ENCODE results near the gene ATP6V0C. TPM values are rescaled to one million over a fixed set of nuclear protein-coding genes. Genes with fewer than 3 reads are reported as not detected.

ATP6V0C gene
- total and polyA plus RNA-seq, 2 of the 13 experiments (the other 11 are each of a cell fraction or from before 2014, with no cell fraction given), result 10.4 to 20.1 TPM

DNA sequence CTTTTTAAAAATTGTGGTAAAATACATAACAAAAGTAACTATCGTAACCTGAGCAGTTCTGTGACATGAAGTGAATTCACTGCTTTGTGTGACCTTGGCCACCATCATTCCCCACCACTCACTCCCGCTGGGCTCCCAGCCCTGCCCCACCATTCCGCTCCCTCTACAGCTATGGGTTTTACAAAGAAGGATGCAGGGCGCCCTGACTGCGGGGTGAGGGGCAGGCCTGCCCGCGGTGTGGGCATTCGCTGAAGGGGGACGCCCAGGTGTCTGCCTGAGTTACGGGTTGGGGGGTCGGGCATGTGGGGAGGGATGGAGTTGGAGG, 17.6 kb downstream of the ATP6V0C start, which contains the start of gene CEMP1:
Gene CEMP1, minus strand, starts transcription at position 38 of the 325 bp plus-strand sequence. CDS start 335 bp downstream, outside the sequence.
- peaks cover 11 to 32% of the 10 kb centered on the region in 2 experiments for H3K36me3 ChIP-seq (replicated peaks in 1 of 2; ENCODE audit: control insufficient read depth in 1 of 2, insufficient read depth in 2 of 2, low read length in 2 of 2)
- no peak for FAIRE-seq
- H4K20me1 ChIP-seq (ENCODE audit: insufficient read depth, low read length), result no peaks in the 10 kb centered on the region
- intact Hi-C loops (cut with micrococcal nuclease; ENCODE audit: unreplicated experiment) (no loop called here), in situ Hi-C loops (cut with HindIII; ENCODE audit: extremely low pct_ligation_motif_present, low pct_unique_long_range_greater_than_20kb) (no loop called here)
- H3K27ac ChIP-seq (ENCODE audit: extremely low read length, insufficient read depth, low read length), result peak within 1 kb of the TSS; percentile 75
- DNase-seq (ENCODE audit: low spot score), result no peak
- no peaks in the 10 kb centered on the region for H3K27me3 ChIP-seq (ENCODE audit: control insufficient read depth in 1 of 2, insufficient read depth in 2 of 2, low read length in 2 of 2)
- 86% methylated on average over 6 of the region's 11 CpGs for WGBS (ENCODE audit: low lambda C conversion rate)
- no peak within 1 kb of the TSS for H2AFZ ChIP-seq (ENCODE audit: low read length)
- peak within 1 kb of the TSS; percentile 47 to 77 (median 69); a peak in 4 of 6 replicates for H3K4me3 ChIP-seq (replicated peaks in 1 of 3; ENCODE audit: insufficient read depth in 1 of 3, low read depth in 2 of 3, low read length in 3 of 3)
- no TSS peak for BruUV-seq (replicated peaks)
- peaks cover 59% of the 10 kb centered on the region for H3K4me1 ChIP-seq (ENCODE audit: insufficient read depth, low read length)
- peaks cover 9% of the 10 kb centered on the region for H3K79me2 ChIP-seq (ENCODE audit: insufficient read depth, low read length)
- H3K4me2 ChIP-seq (ENCODE audit: low read depth, low read length), result peak within 1 kb of the TSS; percentile 92
- ChIA-PET CTCF (ENCODE audit: low intra/inter-chr PET ratio, low total read pairs) (no interaction called here), POLR2A (interaction anchor here (1.2 to 1.3 kb wide), 2 partner anchors 11 to 18 kb away, joined by 3 to 10 read pairs; partner anchors contain the start of gene AMDHD2)
- ATAC-seq, result no peak
- H3K9me3 ChIP-seq (ENCODE audit: low read length), result no peaks in the 10 kb centered on the region
- H3K9ac ChIP-seq (ENCODE audit: insufficient read depth, low read depth, low read length), result peak within 1 kb of the TSS; percentile 67
- 0 out of 2 replicates have a peak, but pooled peaks have one; percentile 6 for TF ChIP-seq ZNF780A (CRISPR knock-in tag; IDR thresholded peaks at IDR 0.05)
- TF ChIP-seq TBP (CRISPR knock-in tag; IDR thresholded peaks at IDR 0.05), result no peak
- TF ChIP-seq ADNP (CRISPR knock-in tag; IDR thresholded peaks at IDR 0.05), result no peak
- TF ChIP-seq, protein P1, sequence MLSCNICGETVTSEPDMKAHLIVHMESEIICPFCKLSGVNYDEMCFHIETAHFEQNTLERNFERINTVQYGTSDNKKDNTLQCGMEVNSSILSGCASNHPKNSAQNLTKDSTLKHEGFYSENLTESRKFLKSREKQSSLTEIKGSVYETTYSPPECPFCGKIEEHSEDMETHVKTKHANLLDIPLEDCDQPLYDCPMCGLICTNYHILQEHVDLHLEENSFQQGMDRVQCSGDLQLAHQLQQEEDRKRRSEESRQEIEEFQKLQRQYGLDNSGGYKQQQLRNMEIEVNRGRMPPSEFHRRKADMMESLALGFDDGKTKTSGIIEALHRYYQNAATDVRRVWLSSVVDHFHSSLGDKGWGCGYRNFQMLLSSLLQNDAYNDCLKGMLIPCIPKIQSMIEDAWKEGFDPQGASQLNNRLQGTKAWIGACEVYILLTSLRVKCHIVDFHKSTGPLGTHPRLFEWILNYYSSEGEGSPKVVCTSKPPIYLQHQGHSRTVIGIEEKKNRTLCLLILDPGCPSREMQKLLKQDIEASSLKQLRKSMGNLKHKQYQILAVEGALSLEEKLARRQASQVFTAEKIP (CRISPR knock-in tag; IDR thresholded peaks at IDR 0.05; ENCODE audit: borderline replicate concordance), result no peak
- TF ChIP-seq, protein P2, sequence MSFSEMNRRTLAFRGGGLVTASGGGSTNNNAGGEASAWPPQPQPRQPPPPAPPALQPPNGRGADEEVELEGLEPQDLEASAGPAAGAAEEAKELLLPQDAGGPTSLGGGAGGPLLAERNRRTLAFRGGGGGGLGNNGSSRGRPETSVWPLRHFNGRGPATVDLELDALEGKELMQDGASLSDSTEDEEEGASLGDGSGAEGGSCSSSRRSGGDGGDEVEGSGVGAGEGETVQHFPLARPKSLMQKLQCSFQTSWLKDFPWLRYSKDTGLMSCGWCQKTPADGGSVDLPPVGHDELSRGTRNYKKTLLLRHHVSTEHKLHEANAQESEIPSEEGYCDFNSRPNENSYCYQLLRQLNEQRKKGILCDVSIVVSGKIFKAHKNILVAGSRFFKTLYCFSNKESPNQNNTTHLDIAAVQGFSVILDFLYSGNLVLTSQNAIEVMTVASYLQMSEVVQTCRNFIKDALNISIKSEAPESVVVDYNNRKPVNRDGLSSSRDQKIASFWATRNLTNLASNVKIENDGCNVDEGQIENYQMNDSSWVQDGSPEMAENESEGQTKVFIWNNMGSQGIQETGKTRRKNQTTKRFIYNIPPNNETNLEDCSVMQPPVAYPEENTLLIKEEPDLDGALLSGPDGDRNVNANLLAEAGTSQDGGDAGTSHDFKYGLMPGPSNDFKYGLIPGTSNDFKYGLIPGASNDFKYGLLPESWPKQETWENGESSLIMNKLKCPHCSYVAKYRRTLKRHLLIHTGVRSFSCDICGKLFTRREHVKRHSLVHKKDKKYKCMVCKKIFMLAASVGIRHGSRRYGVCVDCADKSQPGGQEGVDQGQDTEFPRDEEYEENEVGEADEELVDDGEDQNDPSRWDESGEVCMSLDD (CRISPR knock-in tag; IDR thresholded peaks at IDR 0.05; ENCODE audit: borderline replicate concordance), result 0 out of 2 replicates have a peak, but pooled peaks have one; percentile 4
- TF ChIP-seq, protein P3, sequence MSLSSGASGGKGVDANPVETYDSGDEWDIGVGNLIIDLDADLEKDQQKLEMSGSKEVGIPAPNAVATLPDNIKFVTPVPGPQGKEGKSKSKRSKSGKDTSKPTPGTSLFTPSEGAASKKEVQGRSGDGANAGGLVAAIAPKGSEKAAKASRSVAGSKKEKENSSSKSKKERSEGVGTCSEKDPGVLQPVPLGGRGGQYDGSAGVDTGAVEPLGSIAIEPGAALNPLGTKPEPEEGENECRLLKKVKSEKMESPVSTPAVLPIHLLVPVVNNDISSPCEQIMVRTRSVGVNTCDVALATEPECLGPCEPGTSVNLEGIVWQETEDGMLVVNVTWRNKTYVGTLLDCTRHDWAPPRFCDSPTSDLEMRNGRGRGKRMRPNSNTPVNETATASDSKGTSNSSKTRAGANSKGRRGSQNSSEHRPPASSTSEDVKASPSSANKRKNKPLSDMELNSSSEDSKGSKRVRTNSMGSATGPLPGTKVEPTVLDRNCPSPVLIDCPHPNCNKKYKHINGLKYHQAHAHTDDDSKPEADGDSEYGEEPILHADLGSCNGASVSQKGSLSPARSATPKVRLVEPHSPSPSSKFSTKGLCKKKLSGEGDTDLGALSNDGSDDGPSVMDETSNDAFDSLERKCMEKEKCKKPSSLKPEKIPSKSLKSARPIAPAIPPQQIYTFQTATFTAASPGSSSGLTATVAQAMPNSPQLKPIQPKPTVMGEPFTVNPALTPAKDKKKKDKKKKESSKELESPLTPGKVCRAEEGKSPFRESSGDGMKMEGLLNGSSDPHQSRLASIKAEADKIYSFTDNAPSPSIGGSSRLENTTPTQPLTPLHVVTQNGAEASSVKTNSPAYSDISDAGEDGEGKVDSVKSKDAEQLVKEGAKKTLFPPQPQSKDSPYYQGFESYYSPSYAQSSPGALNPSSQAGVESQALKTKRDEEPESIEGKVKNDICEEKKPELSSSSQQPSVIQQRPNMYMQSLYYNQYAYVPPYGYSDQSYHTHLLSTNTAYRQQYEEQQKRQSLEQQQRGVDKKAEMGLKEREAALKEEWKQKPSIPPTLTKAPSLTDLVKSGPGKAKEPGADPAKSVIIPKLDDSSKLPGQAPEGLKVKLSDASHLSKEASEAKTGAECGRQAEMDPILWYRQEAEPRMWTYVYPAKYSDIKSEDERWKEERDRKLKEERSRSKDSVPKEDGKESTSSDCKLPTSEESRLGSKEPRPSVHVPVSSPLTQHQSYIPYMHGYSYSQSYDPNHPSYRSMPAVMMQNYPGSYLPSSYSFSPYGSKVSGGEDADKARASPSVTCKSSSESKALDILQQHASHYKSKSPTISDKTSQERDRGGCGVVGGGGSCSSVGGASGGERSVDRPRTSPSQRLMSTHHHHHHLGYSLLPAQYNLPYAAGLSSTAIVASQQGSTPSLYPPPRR (CRISPR knock-in tag; IDR thresholded peaks at IDR 0.05; ENCODE audit: borderline replicate concordance), result peak; percentile 10; the same call in 1 of the 2 replicates
- peak; percentile 25; the same call in 1 of the 2 replicates for TF ChIP-seq MTA1 (CRISPR knock-in tag; IDR thresholded peaks at IDR 0.05; ENCODE audit: borderline replicate concordance)
- TF ChIP-seq JUN (CRISPR knock-in tag; IDR thresholded peaks at IDR 0.05), result no peak
- no peak for TF ChIP-seq PHF21A (CRISPR knock-in tag; IDR thresholded peaks at IDR 0.05)
- no peak for TF ChIP-seq NFE2L1 (CRISPR knock-in tag; IDR thresholded peaks at IDR 0.05; ENCODE audit: borderline replicate concordance)
- TF ChIP-seq ZNF230 (CRISPR knock-in tag; IDR thresholded peaks at IDR 0.05), result 0 out of 2 replicates have a peak, but pooled peaks have one; percentile 35
- TF ChIP-seq, protein P4, sequence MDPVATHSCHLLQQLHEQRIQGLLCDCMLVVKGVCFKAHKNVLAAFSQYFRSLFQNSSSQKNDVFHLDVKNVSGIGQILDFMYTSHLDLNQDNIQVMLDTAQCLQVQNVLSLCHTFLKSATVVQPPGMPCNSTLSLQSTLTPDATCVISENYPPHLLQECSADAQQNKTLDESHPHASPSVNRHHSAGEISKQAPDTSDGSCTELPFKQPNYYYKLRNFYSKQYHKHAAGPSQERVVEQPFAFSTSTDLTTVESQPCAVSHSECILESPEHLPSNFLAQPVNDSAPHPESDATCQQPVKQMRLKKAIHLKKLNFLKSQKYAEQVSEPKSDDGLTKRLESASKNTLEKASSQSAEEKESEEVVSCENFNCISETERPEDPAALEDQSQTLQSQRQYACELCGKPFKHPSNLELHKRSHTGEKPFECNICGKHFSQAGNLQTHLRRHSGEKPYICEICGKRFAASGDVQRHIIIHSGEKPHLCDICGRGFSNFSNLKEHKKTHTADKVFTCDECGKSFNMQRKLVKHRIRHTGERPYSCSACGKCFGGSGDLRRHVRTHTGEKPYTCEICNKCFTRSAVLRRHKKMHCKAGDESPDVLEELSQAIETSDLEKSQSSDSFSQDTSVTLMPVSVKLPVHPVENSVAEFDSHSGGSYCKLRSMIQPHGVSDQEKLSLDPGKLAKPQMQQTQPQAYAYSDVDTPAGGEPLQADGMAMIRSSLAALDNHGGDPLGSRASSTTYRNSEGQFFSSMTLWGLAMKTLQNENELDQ (CRISPR knock-in tag; IDR thresholded peaks at IDR 0.05; ENCODE audit: borderline replicate concordance), result no peak
- TF ChIP-seq HOXD1 (CRISPR knock-in tag; IDR thresholded peaks at IDR 0.05), result no peak
